SK-N-SH (cell line): ENCODE data around the gene UTS2. TPM values are rescaled to one million over a fixed set of nuclear protein-coding genes. Genes with fewer than 3 reads are reported as not detected.

Experiments used
- CTCF ChIA-PET: fragments of 300-600, 350-600 bp; formaldehyde crosslinking; extraction: SDS; loops from one replicate; lab custom pipeline; 2021; lab: Yijun Ruan, JAX
- POLR2A ChIA-PET: fragments of 350-600 bp; sonication (Branson Sonifier 250); formaldehyde crosslinking; extraction: SDS; loops from one replicate; lab custom pipeline; 2020; ENCODE audit warnings: antibody characterized with exemption, inconsistent platforms; lab: Yijun Ruan, JAX
- DNase-seq: peaks from one replicate; pipeline ENCODE4 v3.0.0; 2012
- H2AFZ ChIP-seq: fragments of 200-600 bp; sonication (generic); 2 replicates; pipeline ENCODE4 v1.8.1; 2016; ENCODE audit warnings: antibody characterized with exemption, mild to moderate bottlenecking, low read depth
- H3F3A ChIP-seq: fragments of 200-600 bp; sonication (generic); replicated peaks from 2 replicates; pipeline ENCODE3; 2016; ENCODE audit warnings: antibody characterized with exemption, mild to moderate bottlenecking; ENCODE audit not compliant: insufficient read depth
- H3K27ac ChIP-seq, 2 experiments: fragments of 200-500 bp in 1 of 2; fragments of 200-600 bp in 1 of 2; sonication (Bioruptor generic) in 1 of 2; sonication (generic), shearing (Covaris generic) in 1 of 2; 2 replicates each; pipeline versions ENCODE4 v1.5.1 to v1.6.1; 2014 to 2016; ENCODE audit warnings: low read depth in 2 of 2, inconsistent platforms in 1 of 2, low read length in 1 of 2, mild to moderate bottlenecking in 1 of 2, mixed read lengths in 1 of 2
- H3K27me3 ChIP-seq: fragments of 200-600 bp; sonication (generic), shearing (Covaris generic); 2 replicates; pipeline ENCODE4 v1.6.1; 2016; ENCODE audit warnings: mixed run types; ENCODE audit not compliant: insufficient read depth
- H3K36me3 ChIP-seq, 2 experiments: fragments of 200-500 bp in 1 of 2; fragments of 200-600 bp in 1 of 2; sonication (Bioruptor generic) in 1 of 2; sonication (generic) in 1 of 2; replicated peaks in 1 of 2; 2 replicates each; pipeline versions ENCODE3 to v1.5.1; 2014 to 2016; ENCODE audit warnings: low read length in 1 of 2, mild to moderate bottlenecking in 1 of 2; ENCODE audit not compliant: insufficient read depth in 2 of 2, control insufficient read depth in 1 of 2
- H3K4me1 ChIP-seq, 2 experiments: fragments of 200-500 bp in 1 of 2; fragments of 200-600 bp in 1 of 2; sonication (Bioruptor generic) in 1 of 2; sonication (generic), shearing (Covaris generic) in 1 of 2; 2 replicates each; pipeline versions ENCODE4 v1.5.1 to v1.6.1; 2014 to 2016; ENCODE audit warnings: low read depth in 1 of 2, low read length in 1 of 2, mixed run types in 1 of 2; ENCODE audit not compliant: insufficient read depth in 2 of 2, control insufficient read depth in 1 of 2
- H3K4me2 ChIP-seq: fragments of 200-600 bp; sonication (generic), shearing (Covaris generic); 2 replicates; pipeline ENCODE4 v1.6.1; 2017; ENCODE audit warnings: mixed run types
- H3K4me3 ChIP-seq, 2 experiments: fragments of 200-500 bp in 1 of 2; fragments of 200-600 bp in 1 of 2; sonication (Bioruptor generic) in 1 of 2; sonication (generic), shearing (Covaris generic) in 1 of 2; 2 replicates each; pipeline versions ENCODE4 v1.5.1 to v1.8.1; 2014 to 2016; ENCODE audit warnings: low read depth in 2 of 2, inconsistent platforms in 1 of 2, low read length in 1 of 2, mild to moderate bottlenecking in 1 of 2, mixed read lengths in 1 of 2, moderate library complexity in 1 of 2
- H3K79me2 ChIP-seq: fragments of 200-600 bp; sonication (generic); 2 replicates; pipeline ENCODE4 v1.8.1; 2017; ENCODE audit warnings: mild to moderate bottlenecking; ENCODE audit not compliant: insufficient read depth
- H3K9ac ChIP-seq: fragments of 200-600 bp; sonication (generic); 2 replicates; pipeline ENCODE4 v1.6.1; 2017; ENCODE audit warnings: mixed run types
- H3K9me2 ChIP-seq: fragments of 200-600 bp; sonication (generic); 2 replicates; pipeline ENCODE4 v1.6.1; 2017; ENCODE audit warnings: mixed run types
- H3K9me3 ChIP-seq: fragments of 200-600 bp; sonication (generic); 2 replicates; pipeline ENCODE4 v1.6.1; 2017; ENCODE audit warnings: mixed run types, mild to moderate bottlenecking, moderate library complexity
- H4K20me1 ChIP-seq: fragments of 200-600 bp; sonication (generic); 2 replicates; pipeline ENCODE4 v1.6.1; 2017; ENCODE audit warnings: mild to moderate bottlenecking, mixed run types; ENCODE audit not compliant: insufficient read depth
- EP300 ChIP-seq, 2 experiments: IDR thresholded peaks; 2 replicates each; pipeline versions ENCODE4 v1.4.0 to v1.6.1; 2012; ENCODE audit warnings: borderline replicate concordance in 1 of 2, low read depth in 1 of 2, low read length in 1 of 2
- FOSL2 ChIP-seq: IDR thresholded peaks from 2 replicates; pipeline ENCODE4 v1.4.0; 2012; ENCODE audit warnings: low read depth, mild to moderate bottlenecking, moderate library complexity, borderline replicate concordance
- IRF3 ChIP-seq: fragments of 150-350 bp; IDR thresholded peaks from 2 replicates; pipeline ENCODE4 v1.6.1; 2016; ENCODE audit warnings: mild to moderate bottlenecking, low read depth, low read length
- NFIC ChIP-seq: IDR thresholded peaks from 2 replicates; pipeline ENCODE4 v1.4.0; 2012; ENCODE audit warnings: borderline replicate concordance
- RAD21 ChIP-seq: IDR thresholded peaks from 2 replicates; pipeline ENCODE4 v1.6.1; 2012; ENCODE audit warnings: mild to moderate bottlenecking, low read length
- RCOR1 ChIP-seq: fragments of 150-350 bp; IDR thresholded peaks from 2 replicates; pipeline ENCODE4 v1.6.1; 2017; ENCODE audit warnings: antibody characterized with exemption, low read length
- RFX5 ChIP-seq: IDR thresholded peaks from 2 replicates; pipeline ENCODE4 v1.6.1; 2012; ENCODE audit warnings: mild to moderate bottlenecking, improper control_type of control experiment, low read length
- TAF1 ChIP-seq: IDR thresholded peaks from 2 replicates; pipeline ENCODE4 v1.6.1; 2012; ENCODE audit warnings: low read depth, mild to moderate bottlenecking, low read length, moderate library complexity, borderline replicate concordance
- TCF12 ChIP-seq: IDR thresholded peaks from 2 replicates; pipeline ENCODE4 v1.4.0; 2012
- TEAD4 ChIP-seq: IDR thresholded peaks from 2 replicates; pipeline ENCODE4 v1.4.0; 2012; ENCODE audit warnings: mild to moderate bottlenecking, borderline replicate concordance; ENCODE audit not compliant: insufficient read depth
- USF1 ChIP-seq: IDR thresholded peaks from 2 replicates; pipeline ENCODE4 v1.4.0; 2012; ENCODE audit warnings: low read depth, borderline replicate concordance
- YY1 ChIP-seq: IDR thresholded peaks from 2 replicates; pipeline ENCODE4 v1.4.0; 2012; ENCODE audit warnings: low read depth, mild to moderate bottlenecking
- WGBS: methylation state at CpG from one replicate; pipeline ENCODE4 v1.1.6; 2017; ENCODE audit warnings: low lambda C conversion rate; 5-methylcytosine and 5-hydroxymethylcytosine counted together
- polyA plus RNA-seq, 3 experiments: library from polyadenylated mRNA; depleted of rRNA; stranded (reverse); fragments of >200 nt; gene quantifications; 2 replicates each; pipeline ENCODE4 v1.2.3, GENCODE V29; 2012
- TF ChIP-seq, protein P1 (sequence below): IDR thresholded peaks from 2 replicates; pipeline ENCODE4 v1.4.0; 2012; ENCODE audit warnings: low read depth
- TF ChIP-seq, protein P2 (sequence below): fragments of 200-600 bp; sonication (generic); IDR thresholded peaks from 2 replicates; pipeline ENCODE4 v1.6.1; 2017; ENCODE audit warnings: antibody characterized with exemption, mild to moderate bottlenecking, moderate library complexity
- TF ChIP-seq, protein P3 (sequence below): IDR thresholded peaks from 2 replicates; pipeline ENCODE4 v1.6.1; 2012; ENCODE audit warnings: mild to moderate bottlenecking, low read depth, low read length, moderate library complexity

The UTS2 gene
- polyA plus RNA-seq, 1 of the 3 experiments (the other 2 are of a cell fraction): 0.13 TPM

GRCh38 chr1:7847599-7847998 lies 5.3 kb downstream of the UTS2 start:
- Histone ChIP-seq H2AFZ (no peak overlapping the region), H3K27me3 (no peaks in the 10 kb centered on the region), H3K9ac (no peak overlapping the region), H3K9me3 (no peaks in the 10 kb centered on the region), H3K27ac (no peak overlapping the region), H3F3A (no peaks in the 10 kb centered on the region), H3K4me1 (no peaks in the 10 kb centered on the region; a peak in 1 of 4 replicates), H3K9me2 (no peaks in the 10 kb centered on the region), H3K4me3 (no peak overlapping the region), H4K20me1 (no peaks in the 10 kb centered on the region), H3K79me2 (no peaks in the 10 kb centered on the region), H3K36me3 (peaks cover 7 to 15% of the 10 kb centered on the region in 2 experiments), H3K4me2 (no peak overlapping the region)
- ChIA-PET CTCF (no interaction called here), POLR2A (no interaction called here)
- no peak for DNase-seq
- no peak for TF ChIP-seq TAF1
- peak; percentile 16; the same call in 1 of the 2 replicates for TF ChIP-seq FOSL2
- peak; percentile 41; the same call in 1 of the 2 replicates for TF ChIP-seq NFIC
- TF ChIP-seq TCF12: 0 out of 2 replicates have a peak, but pooled peaks have one; percentile 17
- 54% methylated on average over 4 of the region's 4 CpGs for WGBS

- Histone ChIP-seq H3K4me1 (no peaks in the 10 kb centered on the region), H3K27ac (no peak overlapping the region), H3K9me2 (no peaks in the 10 kb centered on the region), H3K79me2 (no peaks in the 10 kb centered on the region), H3K9me3 (no peaks in the 10 kb centered on the region), H3F3A (no peaks in the 10 kb centered on the region), H3K4me3 (no peak overlapping the region), H3K4me2 (no peak overlapping the region), H3K27me3 (no peaks in the 10 kb centered on the region), H3K36me3 (peaks cover 7 to 18% of the 10 kb centered on the region in 2 experiments), H3K9ac (no peak overlapping the region), H4K20me1 (no peaks in the 10 kb centered on the region), H2AFZ (no peak overlapping the region)
- ChIA-PET POLR2A (no interaction called here), CTCF (interaction anchor here (0.8 kb wide), 1 partner anchor 10 kb away, joined by 3 read pairs; no protein-coding TSS in a partner anchor)
- 89% methylated on average over 7 of the region's 7 CpGs for WGBS
- TF ChIP-seq RAD21 (no peak), TEAD4 (no peak), RFX5 (no peak), EP300 (IDR thresholded peaks at IDR 0.05; ENCODE audit: borderline replicate concordance in 1 of 2, low read depth in 1 of 2, low read length in 1 of 2) (no peak), USF1 (no peak), YY1 (no peak), IRF3 (no peak), RCOR1 (no peak)
- TF ChIP-seq, protein P1, sequence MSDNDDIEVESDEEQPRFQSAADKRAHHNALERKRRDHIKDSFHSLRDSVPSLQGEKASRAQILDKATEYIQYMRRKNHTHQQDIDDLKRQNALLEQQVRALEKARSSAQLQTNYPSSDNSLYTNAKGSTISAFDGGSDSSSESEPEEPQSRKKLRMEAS: no peak
- TF ChIP-seq, protein P2, sequence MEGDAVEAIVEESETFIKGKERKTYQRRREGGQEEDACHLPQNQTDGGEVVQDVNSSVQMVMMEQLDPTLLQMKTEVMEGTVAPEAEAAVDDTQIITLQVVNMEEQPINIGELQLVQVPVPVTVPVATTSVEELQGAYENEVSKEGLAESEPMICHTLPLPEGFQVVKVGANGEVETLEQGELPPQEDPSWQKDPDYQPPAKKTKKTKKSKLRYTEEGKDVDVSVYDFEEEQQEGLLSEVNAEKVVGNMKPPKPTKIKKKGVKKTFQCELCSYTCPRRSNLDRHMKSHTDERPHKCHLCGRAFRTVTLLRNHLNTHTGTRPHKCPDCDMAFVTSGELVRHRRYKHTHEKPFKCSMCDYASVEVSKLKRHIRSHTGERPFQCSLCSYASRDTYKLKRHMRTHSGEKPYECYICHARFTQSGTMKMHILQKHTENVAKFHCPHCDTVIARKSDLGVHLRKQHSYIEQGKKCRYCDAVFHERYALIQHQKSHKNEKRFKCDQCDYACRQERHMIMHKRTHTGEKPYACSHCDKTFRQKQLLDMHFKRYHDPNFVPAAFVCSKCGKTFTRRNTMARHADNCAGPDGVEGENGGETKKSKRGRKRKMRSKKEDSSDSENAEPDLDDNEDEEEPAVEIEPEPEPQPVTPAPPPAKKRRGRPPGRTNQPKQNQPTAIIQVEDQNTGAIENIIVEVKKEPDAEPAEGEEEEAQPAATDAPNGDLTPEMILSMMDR: no peak
- TF ChIP-seq, protein P3, sequence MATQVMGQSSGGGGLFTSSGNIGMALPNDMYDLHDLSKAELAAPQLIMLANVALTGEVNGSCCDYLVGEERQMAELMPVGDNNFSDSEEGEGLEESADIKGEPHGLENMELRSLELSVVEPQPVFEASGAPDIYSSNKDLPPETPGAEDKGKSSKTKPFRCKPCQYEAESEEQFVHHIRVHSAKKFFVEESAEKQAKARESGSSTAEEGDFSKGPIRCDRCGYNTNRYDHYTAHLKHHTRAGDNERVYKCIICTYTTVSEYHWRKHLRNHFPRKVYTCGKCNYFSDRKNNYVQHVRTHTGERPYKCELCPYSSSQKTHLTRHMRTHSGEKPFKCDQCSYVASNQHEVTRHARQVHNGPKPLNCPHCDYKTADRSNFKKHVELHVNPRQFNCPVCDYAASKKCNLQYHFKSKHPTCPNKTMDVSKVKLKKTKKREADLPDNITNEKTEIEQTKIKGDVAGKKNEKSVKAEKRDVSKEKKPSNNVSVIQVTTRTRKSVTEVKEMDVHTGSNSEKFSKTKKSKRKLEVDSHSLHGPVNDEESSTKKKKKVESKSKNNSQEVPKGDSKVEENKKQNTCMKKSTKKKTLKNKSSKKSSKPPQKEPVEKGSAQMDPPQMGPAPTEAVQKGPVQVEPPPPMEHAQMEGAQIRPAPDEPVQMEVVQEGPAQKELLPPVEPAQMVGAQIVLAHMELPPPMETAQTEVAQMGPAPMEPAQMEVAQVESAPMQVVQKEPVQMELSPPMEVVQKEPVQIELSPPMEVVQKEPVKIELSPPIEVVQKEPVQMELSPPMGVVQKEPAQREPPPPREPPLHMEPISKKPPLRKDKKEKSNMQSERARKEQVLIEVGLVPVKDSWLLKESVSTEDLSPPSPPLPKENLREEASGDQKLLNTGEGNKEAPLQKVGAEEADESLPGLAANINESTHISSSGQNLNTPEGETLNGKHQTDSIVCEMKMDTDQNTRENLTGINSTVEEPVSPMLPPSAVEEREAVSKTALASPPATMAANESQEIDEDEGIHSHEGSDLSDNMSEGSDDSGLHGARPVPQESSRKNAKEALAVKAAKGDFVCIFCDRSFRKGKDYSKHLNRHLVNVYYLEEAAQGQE: no peak
- no peak for DNase-seq
These were observed 6.2 kb downstream of the UTS2 start for GRCh38 chr1:7846656-7847055.
